ENCODE measurements around the gene HACD4. TPM values are rescaled to one million over a fixed set of nuclear protein-coding genes. Genes with fewer than 3 reads are reported as not detected.

Gene HACD4
- total and polyA plus RNA-seq, 9 of the 15 experiments (the other 6 are each of a cell fraction or from before 2014, with no cell fraction given): 0.02 TPM; not detected in 8

GRCh38 chr9:21077781-21078180 is 46.3 kb upstream of the HACD4 start, which contains the start of gene IFNB1:
Gene IFNB1 (minus strand): TSS chr9:21077942. CDS start chr9:21077869, 73 bp downstream.
- in situ Hi-C loops (cut with MboI): no loop called here
- H3K27me3 ChIP-seq (ENCODE audit: control insufficient read depth in 2 of 2, insufficient read depth in 2 of 2, low read length in 2 of 2): no peaks in the 10 kb centered on the region

More at GRCh38 chr9:21077781-21078180, 46.3 kb upstream of the HACD4 start, which contains the start of gene IFNB1:
- ChIA-PET POLR2A (no interaction called here), CTCF (ENCODE audit: low intra/inter-chr PET ratio) (no interaction called here)
- no peaks in the 10 kb centered on the region for H3K79me2 ChIP-seq (ENCODE audit: control insufficient read depth, insufficient read depth, low read length)
- WGBS (ENCODE audit: insufficient coverage, low coverage, missing lambda C conversion rate): no CpG with 5 or more reads among the region's 3 CpGs
- H3K9me1 ChIP-seq (ENCODE audit: control insufficient read depth, insufficient read depth, low read length): no peaks in the 10 kb centered on the region
- H2AFZ ChIP-seq (ENCODE audit: low read depth, low read length): no peak within 1 kb of the TSS
- H3K4me2 ChIP-seq (ENCODE audit: insufficient read depth, low read length): no peak within 1 kb of the TSS
- intact Hi-C loops (cut with micrococcal nuclease): no loop called here
- no peak within 1 kb of the TSS for H3K4me3 ChIP-seq
- DNase-seq (ENCODE audit: extremely low read depth in 1 of 4, low spot score in 3 of 4): no peak
- no TSS peak for BruUV-seq (replicated peaks)
- H3K9ac ChIP-seq (ENCODE audit: insufficient read depth in 1 of 2, low read depth in 2 of 2, low read length in 2 of 2): no peak within 1 kb of the TSS
- no peaks in the 10 kb centered on the region for H3K9me3 ChIP-seq (replicated peaks; ENCODE audit: control insufficient read depth, insufficient read depth, low read depth, low read length)
- ATAC-seq: no peak
- no peaks in the 10 kb centered on the region for H3K36me3 ChIP-seq (ENCODE audit: control insufficient read depth, insufficient read depth, low read length)
- no peaks in the 10 kb centered on the region for H4K20me1 ChIP-seq (replicated peaks; ENCODE audit: control insufficient read depth, insufficient read depth, low read length)
- FAIRE-seq: no peak
- no peak for TF ChIP-seq ZNF398 (CRISPR knock-in tag; IDR thresholded peaks at IDR 0.05)
- no peak for TF ChIP-seq TEAD2 (tag; IDR thresholded peaks at IDR 0.05)
- TF ChIP-seq SNRNP70 (optimal IDR thresholded peaks at IDR 0.05; ENCODE audit: low read depth, low read length): no peak
- no peak for TF ChIP-seq TGIF2 (CRISPR knock-in tag; IDR thresholded peaks at IDR 0.05)
- no peak for TF ChIP-seq CREB3 (tag; conservative IDR thresholded peaks at IDR 0.05; ENCODE audit: low read depth)
- TF ChIP-seq HNRNPH1 (optimal IDR thresholded peaks at IDR 0.05; ENCODE audit: low read depth, low read length): no peak
- TF ChIP-seq POLR2B (IDR thresholded peaks at IDR 0.05; ENCODE audit: low read depth, partially characterized antibody): no peak
- no peak for TF ChIP-seq HIVEP1 (CRISPR knock-in tag; IDR thresholded peaks at IDR 0.05)
- no peak for TF ChIP-seq FOSL1 (tag; conservative IDR thresholded peaks at IDR 0.05)
- no peak for TF ChIP-seq NONO (IDR thresholded peaks at IDR 0.05; ENCODE audit: low read depth in 2 of 2, low read length in 1 of 2)
- no peak for TF ChIP-seq FIP1L1 (IDR thresholded peaks at IDR 0.05; ENCODE audit: low read depth, low read length, poor library complexity, severe bottlenecking)
- no peaks in the 10 kb centered on the region for H3K4me1 ChIP-seq (replicated peaks in 1 of 2; ENCODE audit: control insufficient read depth in 2 of 2, insufficient read depth in 2 of 2, low read length in 2 of 2)
- H3K27ac ChIP-seq (ENCODE audit: extremely low read depth, low read depth, low read length): no peak within 1 kb of the TSS
